NCI-H1694 treated with DMSO at 0.1 percent for 48 hours (cell line): ENCODE data around the gene OR2T1.
"Not testable (repeated sequence)": the region's sequence is repeated elsewhere in the genome, so short reads cannot be mapped to it uniquely, and the experiment has no call there.

ENCODE experiments used
- DNase-seq: peaks from one replicate; lab custom pipeline; 2025; lab: John Stamatoyannopoulos, UW

Gene OR2T1

GRCh38 chr1:248402748-248403147 is at the start of gene OR2T1:
Gene OR2T1, plus strand, starts transcription at chr1:248403048. Its CDS starts 3,100 bp downstream, at chr1:248406148.
- no peak for DNase-seq

- DNase-seq = no peak
Observed at GRCh38 chr1:248359415-248359814, 43.4 kb upstream of the OR2T1 start.

GRCh38 chr1:248361121-248361715 is 41.6 kb upstream of the OR2T1 start, which contains the start of gene OR2T4:
Gene OR2T4, plus strand, starts transcription at chr1:248361665. Its CDS starts 0 bp downstream, at chr1:248361665.
- DNase-seq = no peak

GRCh38 chr1:248366609-248367008 is 36.2 kb upstream of the OR2T1 start:
- no peak for DNase-seq

GRCh38 chr1:248372394-248372793 is 30.5 kb upstream of the OR2T1 start:
- no peak for DNase-seq

- DNase-seq = no peak
Observed at GRCh38 chr1:248373761-248374160, 29.1 kb upstream of the OR2T1 start.

GRCh38 chr1:248375446-248375845 is 27.4 kb upstream of the OR2T1 start, which contains the start of gene OR2T6:
Gene OR2T6, plus strand, starts transcription at chr1:248375746. Its CDS starts 11,863 bp downstream, at chr1:248387609.
- no peak for DNase-seq

GRCh38 chr1:248376916-248377315 is 25.9 kb upstream of the OR2T1 start:
- no peak for DNase-seq

GRCh38 chr1:248380854-248381253 is 22.0 kb upstream of the OR2T1 start:
- DNase-seq = no peak

GRCh38 chr1:248388426-248388825 is 14.4 kb upstream of the OR2T1 start:
- DNase-seq = no peak

GRCh38 chr1:248393050-248393449 is 9.8 kb upstream of the OR2T1 start:
- no peak for DNase-seq

GRCh38 chr1:248404024-248404423 is 1.2 kb downstream of the OR2T1 start:
- no peak for DNase-seq

- no peak for DNase-seq
Observed at GRCh38 chr1:248406721-248407692, 4.2 kb downstream of the OR2T1 start.

- DNase-seq = no peak
Observed at GRCh38 chr1:248416226-248416625, 13.4 kb downstream of the OR2T1 start.

GRCh38 chr1:248417854-248418253 is 15.0 kb downstream of the OR2T1 start:
- DNase-seq = no peak

- DNase-seq = no peak
Observed at GRCh38 chr1:248421384-248421783, 18.5 kb downstream of the OR2T1 start.

GRCh38 chr1:248427526-248428191 is 24.8 kb downstream of the OR2T1 start:
- DNase-seq = not testable (repeated sequence)

GRCh38 chr1:248428192-248428533 is 25.3 kb downstream of the OR2T1 start:
- DNase-seq = not testable (repeated sequence)

- DNase-seq = not testable (repeated sequence)
Observed at GRCh38 chr1:248431683-248432082, 28.8 kb downstream of the OR2T1 start.

- not testable (repeated sequence) for DNase-seq
Observed at GRCh38 chr1:248432201-248432600, 29.4 kb downstream of the OR2T1 start.

GRCh38 chr1:248433811-248434415 is 31.1 kb downstream of the OR2T1 start:
- not testable (repeated sequence) for DNase-seq

- DNase-seq = not testable (repeated sequence)
Observed at GRCh38 chr1:248434913-248435312, 32.1 kb downstream of the OR2T1 start.
